Measurements from ENCODE around the gene WDR7. TPM values are rescaled to one million over a fixed set of nuclear protein-coding genes. Genes with fewer than 3 reads are reported as not detected.

Gene WDR7
- total and polyA plus RNA-seq, 12 donors: 3.1 to 32.6 (median 28.0) TPM

DNA sequence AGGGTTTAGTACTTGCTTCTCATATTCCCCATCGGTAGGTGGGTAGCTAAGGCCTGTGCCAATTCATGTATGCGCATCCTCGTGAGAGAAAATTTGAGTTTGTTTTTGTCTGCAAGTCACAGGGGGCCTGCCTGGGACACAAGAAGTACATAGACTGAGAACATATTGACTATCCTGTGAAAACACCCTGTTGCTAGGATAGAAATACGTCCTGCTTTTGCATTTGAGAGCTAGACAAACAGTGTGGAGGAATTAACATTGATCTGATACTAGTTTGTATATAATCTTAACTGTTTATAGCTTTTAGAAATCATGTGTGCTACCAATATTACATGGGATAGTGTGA is 10.9 kb downstream of the WDR7 start:
- peaks cover 0 to 27% (median 7%) of the 10 kb centered on the region in 9 donors for H3K4me1 ChIP-seq
- TF ChIP-seq CTCF (IDR thresholded peaks at IDR 0.05): no peak
- 49% methylated on average over 4 of the region's 4 CpGs for whole genome bisulfite sequencing, 2 donors
- H3K36me3 ChIP-seq: no peaks in the 10 kb centered on the region
- ATAC-seq (no peak), DNase-seq (no peak)
- no peak overlapping the region for H3K4me3 ChIP-seq
- intact Hi-C loops (cut with DNase I): no loop called here
- no peaks in the 10 kb centered on the region for H3K9me3 ChIP-seq
- no peaks in the 10 kb centered on the region for H3K27me3 ChIP-seq
- no peak overlapping the region for H3K27ac ChIP-seq

- TF ChIP-seq CTCF (IDR thresholded peaks at IDR 0.05): no peak
- H3K27ac ChIP-seq: no peak overlapping the region
- no peaks in the 10 kb centered on the region for H3K9me3 ChIP-seq
- no peaks in the 10 kb centered on the region for H3K36me3 ChIP-seq
- WGBS, 2 donors: 91 to 93% methylated on average over 5 of the region's 5 CpGs
- peaks cover 0 to 28% (median 9%) of the 10 kb centered on the region in 9 donors for H3K4me1 ChIP-seq
- ATAC-seq (no peak), DNase-seq (no peak)
- intact Hi-C loops (cut with DNase I): no loop called here
- H3K4me3 ChIP-seq: no peak overlapping the region
- H3K27me3 ChIP-seq: no peaks in the 10 kb centered on the region
These were observed 11.3 kb downstream of the WDR7 start for GRCh38 chr18:56662502-56662901.

- DNase-seq (no peak), ATAC-seq (peak in 5 of 8 donors; percentile 25 to 57 (median 49))
- Histone ChIP-seq H3K36me3 (no peaks in the 10 kb centered on the region), H3K4me3 (no peak overlapping the region), H3K27ac (no peak overlapping the region), H3K9me3 (no peaks in the 10 kb centered on the region), H3K4me1 (peaks cover 0 to 28% (median 9%) of the 10 kb centered on the region in 9 donors), H3K27me3 (no peaks in the 10 kb centered on the region)
- TF ChIP-seq CTCF (IDR thresholded peaks at IDR 0.05): no peak
- 76 to 84% methylated on average over 2 of the region's 2 CpGs for WGBS, 2 donors
- intact Hi-C loops (cut with DNase I): no loop called here
These were observed 11.7 kb downstream of the WDR7 start for GRCh38 chr18:56662902-56663301.

GRCh38 chr18:56672391-56672790 is 21.2 kb downstream of the WDR7 start:
- Histone ChIP-seq H3K36me3 (peaks cover 0 to 25% (median 0%) of the 10 kb centered on the region in 9 donors), H3K4me1 (peaks cover 0 to 8% (median 4%) of the 10 kb centered on the region in 9 donors), H3K27me3 (no peaks in the 10 kb centered on the region), H3K4me3 (no peak overlapping the region), H3K27ac (peak overlapping the region in 5 of 10 donors; percentile 24 to 63 (median 31)), H3K9me3 (no peaks in the 10 kb centered on the region)
- TF ChIP-seq CTCF (IDR thresholded peaks at IDR 0.05): no peak
- ATAC-seq: peak in 1 of 8 donors; percentile 42
- intact Hi-C loops (cut with DNase I): no loop called here
- WGBS, 2 donors: 63 to 66% methylated on average over 8 of the region's 8 CpGs
- DNase-seq: peak in 1 of 2 donors; percentile 10
